A549 (cell line): ENCODE measurements around the gene EIF3B.

Source experiments
- BHLHE40 ChIP-seq: IDR thresholded peaks from 2 replicates; pipeline ENCODE4 v1.6.1; 2012; ENCODE audit warnings: low read depth, low read length, inconsistent platforms
- CEBPB ChIP-seq, 2 experiments: fragments of >200 bp in 1 of 2; sonication (Bioruptor Twin) in 1 of 2; formaldehyde crosslinking in 1 of 2; IDR thresholded peaks; 2 replicates each; pipeline ENCODE4 v1.6.1; 2012 to 2016
- EHMT2 ChIP-seq: fragments of 200-600 bp; sonication (generic); IDR thresholded peaks from 2 replicates; pipeline ENCODE4 v1.6.1; 2016; ENCODE audit warnings: antibody characterized with exemption, low read depth, mild to moderate bottlenecking, moderate library complexity
- JUN ChIP-seq, 2 experiments: fragments of >200 bp; sonication (Bioruptor Twin); formaldehyde crosslinking; IDR thresholded peaks; 2 replicates in 1 of 2; 3 replicates in 1 of 2; pipeline ENCODE4 v1.6.1; 2016 to 2017
- MAFK ChIP-seq: fragments of 450-650 bp; IDR thresholded peaks from 2 replicates; pipeline ENCODE4 v1.6.1; 2014; ENCODE audit not compliant: partially characterized antibody
- MAZ ChIP-seq: fragments of 150-350 bp; IDR thresholded peaks from 2 replicates; pipeline ENCODE4 v1.6.1; 2014; ENCODE audit warnings: antibody characterized with exemption, low read depth, low read length, borderline replicate concordance
- MYC ChIP-seq: IDR thresholded peaks from 2 replicates; pipeline ENCODE4 v1.6.1; 2012; ENCODE audit warnings: mild to moderate bottlenecking, inconsistent platforms, low read length, improper control_type of control experiment, borderline replicate concordance
- RAD21 ChIP-seq, 2 experiments: fragments of >200 bp in 1 of 2; sonication (Bioruptor Twin) in 1 of 2; formaldehyde crosslinking in 1 of 2; IDR thresholded peaks in 1 of 2; conservative IDR thresholded peaks in 1 of 2; 2 replicates in 1 of 2; 3 replicates in 1 of 2; pipeline ENCODE4 v1.6.1; 2012 to 2018; ENCODE audit warnings: inconsistent platforms in 1 of 2
- RCOR1 ChIP-seq: fragments of 150-350 bp; IDR thresholded peaks from 2 replicates; pipeline ENCODE4 v1.6.1; 2014; ENCODE audit warnings: antibody characterized with exemption, low read length, low read depth
- RFX5 ChIP-seq: fragments of 450-650 bp; IDR thresholded peaks from 2 replicates; pipeline ENCODE4 v1.7.1; 2014; ENCODE audit warnings: antibody characterized with exemption, mild to moderate bottlenecking, moderate library complexity
- TF ChIP-seq, protein P1 (sequence below): IDR thresholded peaks from 2 replicates; pipeline ENCODE4 v1.6.1; 2012
- TF ChIP-seq, protein P2 (sequence below): fragments of >200 bp; sonication (Bioruptor Twin); formaldehyde crosslinking; IDR thresholded peaks from 3 replicates; pipeline ENCODE4 v1.5.1; 2016

DNA sequence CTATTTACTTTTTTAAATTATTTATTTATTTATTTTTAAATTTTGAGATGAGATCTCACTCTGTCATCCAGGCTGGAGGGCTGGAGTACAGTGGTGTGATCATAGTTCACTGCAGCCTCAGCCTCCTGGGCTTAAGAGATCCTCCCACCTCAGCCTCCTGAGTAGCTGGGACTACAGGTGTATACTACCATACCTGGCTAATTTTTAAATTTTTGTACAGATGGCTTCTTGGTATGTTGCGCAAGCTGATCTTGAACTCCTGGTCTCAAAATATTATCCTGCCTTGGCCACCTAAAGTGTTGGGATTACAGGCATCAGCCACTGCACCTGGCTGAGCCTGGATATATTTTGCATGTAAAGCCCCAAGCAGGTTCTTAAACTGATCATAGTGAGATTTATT, 56.4 kb downstream of the EIF3B start:
- TF ChIP-seq CEBPB (IDR thresholded peaks at IDR 0.05) (peak; percentile 25 to 30; a peak in 2 of 4 replicates), EHMT2 (no peak), JUN (IDR thresholded peaks at IDR 0.05) (no peak), RCOR1 (no peak), RAD21 (conservative IDR thresholded peaks at IDR 0.05 in 1 of 2, IDR thresholded peaks at IDR 0.05 in 1 of 2) (no peak), MAFK (no peak), RFX5 (no peak), BHLHE40 (no peak), MYC (no peak), MAZ (no peak)
- TF ChIP-seq, protein P1, sequence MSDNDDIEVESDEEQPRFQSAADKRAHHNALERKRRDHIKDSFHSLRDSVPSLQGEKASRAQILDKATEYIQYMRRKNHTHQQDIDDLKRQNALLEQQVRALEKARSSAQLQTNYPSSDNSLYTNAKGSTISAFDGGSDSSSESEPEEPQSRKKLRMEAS, result no peak
- TF ChIP-seq, protein P2, sequence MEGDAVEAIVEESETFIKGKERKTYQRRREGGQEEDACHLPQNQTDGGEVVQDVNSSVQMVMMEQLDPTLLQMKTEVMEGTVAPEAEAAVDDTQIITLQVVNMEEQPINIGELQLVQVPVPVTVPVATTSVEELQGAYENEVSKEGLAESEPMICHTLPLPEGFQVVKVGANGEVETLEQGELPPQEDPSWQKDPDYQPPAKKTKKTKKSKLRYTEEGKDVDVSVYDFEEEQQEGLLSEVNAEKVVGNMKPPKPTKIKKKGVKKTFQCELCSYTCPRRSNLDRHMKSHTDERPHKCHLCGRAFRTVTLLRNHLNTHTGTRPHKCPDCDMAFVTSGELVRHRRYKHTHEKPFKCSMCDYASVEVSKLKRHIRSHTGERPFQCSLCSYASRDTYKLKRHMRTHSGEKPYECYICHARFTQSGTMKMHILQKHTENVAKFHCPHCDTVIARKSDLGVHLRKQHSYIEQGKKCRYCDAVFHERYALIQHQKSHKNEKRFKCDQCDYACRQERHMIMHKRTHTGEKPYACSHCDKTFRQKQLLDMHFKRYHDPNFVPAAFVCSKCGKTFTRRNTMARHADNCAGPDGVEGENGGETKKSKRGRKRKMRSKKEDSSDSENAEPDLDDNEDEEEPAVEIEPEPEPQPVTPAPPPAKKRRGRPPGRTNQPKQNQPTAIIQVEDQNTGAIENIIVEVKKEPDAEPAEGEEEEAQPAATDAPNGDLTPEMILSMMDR, result no peak
